ENCODE data around the gene RREB1.

The RREB1 gene

DNA sequence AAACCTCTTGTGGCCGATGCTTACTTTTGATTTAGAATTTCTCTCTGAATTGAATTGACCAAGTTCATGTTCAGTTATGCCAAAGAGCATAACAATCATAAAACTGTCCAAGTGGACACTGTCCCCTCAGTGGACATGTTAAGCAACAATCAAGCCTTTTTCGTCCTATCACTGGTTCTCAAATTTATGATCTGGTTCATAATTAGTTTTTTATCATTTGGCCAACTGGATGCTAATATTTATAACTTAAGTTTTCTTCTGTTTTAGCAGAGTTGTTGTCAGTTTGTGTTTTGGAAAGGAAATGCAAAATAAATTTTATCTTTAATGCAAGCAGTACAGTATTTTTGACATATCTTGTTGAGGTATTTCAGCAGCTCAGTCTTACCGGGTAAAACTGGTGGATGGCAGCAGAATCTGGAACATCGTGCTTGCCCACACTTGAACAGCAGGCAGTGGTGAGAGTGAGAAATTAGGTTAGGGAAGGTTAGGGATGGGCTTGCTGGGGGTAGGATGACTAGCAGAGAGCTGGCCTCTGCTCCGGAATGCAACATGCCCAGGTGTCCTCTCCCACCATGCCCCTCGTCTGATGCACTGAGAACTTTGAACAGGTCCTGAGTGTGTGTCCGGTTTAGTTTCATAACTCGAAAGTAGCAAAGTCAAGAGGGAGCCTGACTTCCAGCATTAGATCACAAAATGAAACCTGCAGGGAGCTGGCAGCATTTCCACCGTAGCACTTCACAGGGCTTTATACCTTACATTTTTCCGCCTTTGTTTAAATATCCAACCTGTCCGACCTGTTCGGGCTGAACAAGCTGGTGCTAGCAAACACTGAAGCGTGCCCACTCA lies 93.1 kb downstream of the RREB1 start:
- TF ChIP-seq CTCF (conservative IDR thresholded peaks at IDR 0.05; ENCODE audit: low read length), result no peak
- H3K4me3 ChIP-seq (ENCODE audit: low read length), result no peak overlapping the region
- no peak for DNase-seq (ENCODE audit: low read depth)

- H3K4me3 ChIP-seq (ENCODE audit: low read length), result no peak overlapping the region
- DNase-seq (ENCODE audit: low read depth), result no peak
- no peak for TF ChIP-seq CTCF (conservative IDR thresholded peaks at IDR 0.05; ENCODE audit: low read length)
These were observed 93.6 kb downstream of the RREB1 start for GRCh38 chr6:7201444-7201731.

GRCh38 chr6:7201732-7202541 lies 94.2 kb downstream of the RREB1 start:
- H3K4me3 ChIP-seq (ENCODE audit: low read length), result no peak overlapping the region
- no peak for TF ChIP-seq CTCF (conservative IDR thresholded peaks at IDR 0.05; ENCODE audit: low read length)
- DNase-seq (ENCODE audit: low read depth), result no peak

- DNase-seq (ENCODE audit: low read depth), result no peak
- TF ChIP-seq CTCF (conservative IDR thresholded peaks at IDR 0.05; ENCODE audit: low read length), result no peak
- H3K4me3 ChIP-seq (ENCODE audit: low read length), result no peak overlapping the region
These were observed 95.2 kb downstream of the RREB1 start for GRCh38 chr6:7202950-7203349.

GRCh38 chr6:7203939-7204338 lies 96.2 kb downstream of the RREB1 start:
- no peak overlapping the region for H3K4me3 ChIP-seq (ENCODE audit: low read length)
- TF ChIP-seq CTCF (conservative IDR thresholded peaks at IDR 0.05; ENCODE audit: low read length), result no peak
- DNase-seq (ENCODE audit: low read depth), result no peak

GRCh38 chr6:7204726-7205125 lies 97.0 kb downstream of the RREB1 start:
- peak; percentile 84 for DNase-seq (ENCODE audit: low read depth)
- H3K4me3 ChIP-seq (ENCODE audit: low read length), result no peak overlapping the region
- no peak for TF ChIP-seq CTCF (conservative IDR thresholded peaks at IDR 0.05; ENCODE audit: low read length)

DNA sequence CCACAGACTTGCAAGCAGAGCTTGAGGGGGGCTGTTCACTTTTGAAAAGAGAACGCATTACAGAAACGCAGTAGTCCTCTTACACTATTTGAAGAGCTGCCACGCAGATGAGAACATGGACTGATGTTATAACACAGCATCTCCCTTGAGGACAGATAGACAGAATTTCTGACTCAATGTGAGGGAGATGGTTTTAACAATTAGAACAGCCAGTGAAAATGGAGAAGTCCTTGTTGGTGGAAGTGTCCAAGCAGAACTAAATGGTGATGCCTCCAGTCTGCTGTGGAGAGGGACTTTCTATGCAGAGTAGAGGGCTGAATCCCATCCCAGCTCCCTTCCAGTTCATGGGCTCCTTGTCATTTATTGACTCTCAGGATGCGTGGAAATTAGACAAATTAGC lies 100.0 kb downstream of the RREB1 start:
- no peak for TF ChIP-seq CTCF (conservative IDR thresholded peaks at IDR 0.05; ENCODE audit: low read length)
- no peak overlapping the region for H3K4me3 ChIP-seq (ENCODE audit: low read length)
- DNase-seq (ENCODE audit: low read depth), result no peak

Measured in AG10803 (cell line).